Endometrial microvascular endothelial cells (primary cell): ENCODE results near the gene ASTN2. TPM values are rescaled to one million over a fixed set of nuclear protein-coding genes. Genes with fewer than 3 reads are reported as not detected.
"Not testable (repeated sequence)": the region's sequence is repeated elsewhere in the genome, so short reads cannot be mapped to it uniquely, and the experiment has no call there.

Experiments
- in situ Hi-C: cut with HindIII; loops from 2 replicates; pipeline ENCODE4 v1.10.0; 2017; ENCODE audit warnings: low sequenced_read_pairs, low pct_unique_long_range_greater_than_20kb; ENCODE audit errors: inconsistent ontology term
- total RNA-seq: library from RNA; depleted of rRNA; stranded (reverse); fragments of >200 nt; gene quantifications from one replicate; pipeline ENCODE4 v1.2.3, GENCODE V29; 2015; ENCODE audit errors: inconsistent ontology term

The ASTN2 gene
- total RNA-seq, 1 donor from 2014 or later, result 2.1 TPM

- in situ Hi-C loops, result no loop called here
Observed at GRCh38 chr9:116468793-116469527, 945.9 kb downstream of the ASTN2 start.

DNA sequence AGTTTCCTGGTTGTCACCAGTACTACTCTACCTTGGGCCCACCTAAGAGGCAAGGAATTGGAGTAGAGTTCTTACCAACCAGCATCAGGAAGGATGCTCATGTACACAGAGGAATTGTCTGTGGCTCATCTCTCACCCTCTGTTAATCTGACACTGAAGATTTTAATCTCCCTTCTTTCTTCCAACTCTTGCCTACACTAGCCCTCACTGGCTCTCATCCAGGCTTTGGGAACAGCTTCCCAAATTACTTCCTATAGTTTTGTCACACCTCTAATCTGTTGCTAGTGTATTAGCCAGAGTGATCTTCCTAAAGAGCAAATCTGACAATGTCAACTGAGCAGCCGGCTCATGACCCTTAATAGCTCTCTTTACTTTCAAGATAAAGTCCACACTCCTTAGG is 946.5 kb downstream of the ASTN2 start:
- in situ Hi-C loops, result no loop called here

DNA sequence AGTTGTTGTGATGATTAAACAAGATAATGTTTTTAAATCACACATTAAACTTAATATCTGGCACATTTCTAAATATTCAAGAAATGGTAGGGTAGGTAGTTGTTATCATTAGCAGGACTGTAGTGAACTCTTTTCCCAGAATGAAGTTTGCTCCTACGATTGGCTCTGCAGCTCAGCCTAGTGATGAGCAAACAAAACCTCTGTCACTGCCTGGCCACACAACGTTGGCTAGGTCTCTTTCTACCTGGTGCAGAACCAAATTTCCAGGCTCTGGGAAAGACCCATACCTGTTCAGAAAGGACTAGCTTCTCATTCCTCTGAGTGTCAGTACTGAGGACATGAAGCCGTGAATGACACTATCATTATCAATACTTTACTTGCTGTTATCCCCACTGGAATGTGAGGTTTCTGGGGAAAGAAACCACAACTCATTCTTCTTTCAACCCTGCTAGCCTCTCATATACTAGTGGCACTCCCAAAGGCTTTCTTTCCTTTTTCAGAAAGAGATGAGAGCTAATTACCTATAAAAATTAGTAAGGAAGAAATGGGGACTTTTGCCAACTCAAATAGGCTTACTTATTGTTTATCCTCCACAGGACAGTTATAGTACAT is 947.0 kb downstream of the ASTN2 start:
- in situ Hi-C loops, result no loop called here

DNA sequence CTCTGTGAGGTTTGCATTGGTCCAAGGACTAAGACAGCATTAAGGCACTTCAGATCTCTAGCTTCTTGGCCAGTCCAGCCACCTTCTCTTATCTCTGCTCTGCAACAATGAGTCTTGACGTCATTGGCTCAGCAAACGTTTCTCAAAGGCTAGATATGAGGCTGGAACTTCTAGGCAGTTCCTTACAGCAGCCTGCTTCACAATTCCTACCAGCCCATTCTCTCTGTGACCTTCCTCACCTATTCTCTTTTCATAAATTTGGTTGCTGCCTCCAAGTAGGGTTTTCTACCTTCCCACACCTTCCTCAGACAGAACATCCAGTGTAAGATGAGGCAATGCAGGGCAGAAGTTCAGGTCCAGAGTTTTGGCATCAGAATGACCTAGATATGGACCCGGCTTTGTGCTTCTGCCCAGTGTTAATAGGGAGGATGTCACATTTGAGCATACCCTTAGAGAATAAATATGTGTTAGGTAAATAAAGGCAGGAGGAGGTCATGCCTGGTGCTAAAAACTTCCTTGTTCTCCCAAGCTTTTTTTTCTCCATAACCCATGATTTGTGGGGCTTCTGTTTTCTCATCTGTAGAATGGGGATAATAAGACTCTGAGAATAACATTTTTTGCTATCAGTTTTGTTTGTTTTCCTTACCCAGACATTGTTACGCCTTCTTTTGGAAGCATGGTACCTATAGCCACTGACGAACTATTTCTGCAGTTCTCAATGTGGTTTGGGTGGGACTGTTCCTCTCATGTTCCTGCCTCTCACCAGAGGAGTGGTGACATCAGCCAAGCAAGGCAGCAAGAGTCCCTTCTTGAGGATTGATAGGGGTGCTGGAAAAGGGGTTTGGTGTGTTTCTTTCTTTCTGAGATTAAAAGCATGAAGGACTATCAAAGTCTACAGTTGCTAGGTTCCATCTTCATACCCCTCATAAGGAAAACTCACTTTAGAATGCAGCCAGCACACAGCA is 948.3 kb downstream of the ASTN2 start:
- in situ Hi-C loops, result no loop called here

DNA sequence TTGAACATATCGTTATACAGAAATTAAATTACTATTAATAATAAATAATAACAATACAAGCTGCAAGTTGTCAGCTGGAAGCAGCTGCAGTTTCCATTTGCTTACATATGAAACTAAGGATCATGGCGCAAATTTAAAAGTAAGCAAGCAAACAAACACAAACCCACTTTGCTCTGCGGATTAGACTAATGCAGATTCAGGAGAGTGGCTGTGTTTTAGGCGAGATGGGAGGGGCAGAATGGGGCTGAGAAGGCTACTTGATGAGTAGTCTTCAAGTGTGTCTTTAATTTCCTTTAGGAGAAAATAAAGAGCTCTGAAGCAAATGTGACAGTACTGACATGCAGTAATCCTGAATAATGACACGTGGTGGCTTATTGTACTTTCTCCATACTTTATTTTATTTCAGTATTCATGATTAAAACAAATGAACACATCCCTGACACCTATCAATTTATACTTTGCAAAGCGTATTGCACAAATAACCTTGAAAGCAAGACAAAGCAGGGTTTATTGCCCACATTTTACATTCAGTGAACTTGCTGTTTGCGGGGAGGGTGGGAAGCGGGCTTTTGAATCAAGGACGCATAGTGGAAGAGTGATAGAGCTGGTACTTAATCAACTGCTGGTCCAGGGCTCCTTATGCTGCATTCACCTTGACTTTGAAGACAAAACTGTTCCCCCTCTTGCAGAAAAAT is 949.1 kb downstream of the ASTN2 start:
- in situ Hi-C loops, result no loop called here

DNA sequence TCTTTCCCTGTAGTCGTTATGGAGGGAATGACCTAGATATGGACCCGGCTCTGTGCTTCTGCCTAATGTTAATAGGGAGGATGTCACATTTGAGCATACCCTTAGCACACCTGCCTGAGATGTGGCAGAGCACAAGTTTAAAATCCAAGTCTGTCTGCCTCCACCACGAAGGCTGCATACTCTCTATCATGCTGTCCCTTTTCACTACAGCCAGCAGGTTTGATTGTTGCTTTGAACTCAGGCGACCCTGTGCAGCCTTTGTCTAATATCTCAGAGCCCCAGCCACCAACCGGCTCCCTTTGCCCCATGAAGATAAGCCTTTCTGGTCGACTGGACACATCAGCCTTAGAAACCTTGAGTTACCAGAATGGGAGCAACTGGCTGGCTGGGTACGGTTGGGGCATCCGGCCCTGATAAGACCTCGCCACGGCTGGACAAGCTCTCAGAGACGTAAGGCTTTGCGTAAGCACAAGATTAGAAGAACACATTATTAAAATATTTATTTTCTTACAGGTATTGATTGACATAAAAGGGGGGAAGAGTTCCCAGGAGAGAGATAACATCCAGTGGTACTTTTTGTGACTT is 949.8 kb downstream of the ASTN2 start:
- in situ Hi-C loops, result no loop called here

DNA sequence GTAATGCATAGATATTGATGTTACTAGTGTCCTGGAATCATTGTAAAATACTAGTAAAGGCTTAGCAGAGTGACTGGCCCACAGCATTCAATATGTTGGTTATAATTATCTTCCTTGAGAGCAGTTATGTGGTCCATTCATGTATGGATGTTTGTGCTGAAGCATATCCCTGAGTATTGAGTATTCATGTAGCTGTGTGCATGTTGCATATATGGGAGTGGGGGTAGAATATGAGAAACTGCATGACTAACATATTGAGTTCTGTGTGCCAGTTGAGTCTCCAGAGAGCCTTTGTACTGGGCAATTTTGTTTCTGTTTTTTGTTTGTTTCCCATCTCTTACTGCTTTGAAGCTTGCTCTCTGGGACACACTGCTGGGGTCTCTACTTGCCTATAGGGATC is 950.4 kb downstream of the ASTN2 start:
- in situ Hi-C loops, result no loop called here

GRCh38 chr9:116461632-116462031 is 953.2 kb downstream of the ASTN2 start:
- in situ Hi-C loops, result no loop called here

GRCh38 chr9:116460026-116460425 is 954.8 kb downstream of the ASTN2 start:
- in situ Hi-C loops, result no loop called here

DNA sequence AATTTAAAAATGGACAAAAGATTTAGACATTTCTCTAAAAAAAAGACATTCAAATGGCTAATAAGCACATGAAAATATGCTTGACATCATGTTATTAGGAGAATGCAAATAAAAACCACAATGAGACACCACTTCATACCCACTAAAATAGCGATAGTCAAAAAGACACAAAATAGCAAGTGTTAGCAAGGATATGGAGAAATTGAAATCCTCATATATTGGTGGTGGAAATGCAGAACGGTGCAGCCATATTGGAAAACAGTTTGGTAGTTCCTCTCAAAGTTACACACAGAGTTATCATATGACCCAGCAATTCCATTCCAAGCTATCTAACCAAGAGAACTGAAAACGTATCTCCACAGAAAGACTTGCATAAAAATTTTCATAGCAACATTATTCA is 955.3 kb downstream of the ASTN2 start:
- in situ Hi-C loops, result no loop called here

DNA sequence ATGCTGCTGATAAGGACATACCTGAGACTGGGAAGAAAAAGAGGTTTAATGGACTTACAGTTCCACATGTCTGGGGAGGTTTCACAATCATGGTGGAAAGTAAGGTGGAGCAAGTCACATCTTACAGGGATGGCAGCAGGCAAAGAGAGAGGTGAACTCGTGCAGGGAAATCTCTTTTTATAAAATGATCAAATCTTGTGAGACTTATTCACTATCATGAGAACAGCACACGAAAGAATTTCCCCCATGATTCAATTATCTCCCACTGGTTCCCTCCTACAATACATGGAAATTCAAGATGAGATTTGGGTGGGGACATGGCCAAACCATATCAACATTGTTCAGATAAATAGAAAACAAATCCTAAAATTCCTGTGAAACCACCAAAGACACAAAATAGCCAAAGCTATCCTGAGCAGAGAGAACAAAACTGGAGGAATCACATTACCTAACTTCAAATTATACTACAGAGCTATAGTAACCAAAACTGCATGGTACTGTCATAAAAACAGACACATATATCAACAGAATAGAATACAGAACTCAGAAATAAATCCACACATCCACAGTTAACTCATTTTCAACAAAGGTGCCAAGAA is 958.3 kb downstream of the ASTN2 start:
- in situ Hi-C loops, result no loop called here

DNA sequence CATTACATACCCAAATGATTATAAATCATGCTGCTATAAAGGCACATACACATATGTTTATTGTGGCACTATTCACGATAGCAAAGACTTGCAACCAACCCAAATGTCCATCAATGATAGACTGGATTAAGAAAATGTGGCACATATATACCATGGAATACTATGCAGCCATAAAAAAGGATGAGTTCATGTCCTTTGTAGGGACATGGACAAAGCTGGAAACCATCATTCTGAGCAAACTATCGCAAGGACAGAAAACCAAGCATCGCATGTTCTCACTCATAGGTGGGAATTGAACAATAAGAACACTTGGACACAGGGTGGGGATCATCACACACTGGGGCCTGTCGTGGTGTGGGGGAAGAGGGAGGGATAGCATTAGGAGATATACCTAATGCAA is 960.3 kb downstream of the ASTN2 start:
- in situ Hi-C loops, result not testable (repeated sequence)

GRCh38 chr9:116453785-116454184 is 961.1 kb downstream of the ASTN2 start:
- in situ Hi-C loops, result no loop called here

GRCh38 chr9:116452634-116453033 is 962.2 kb downstream of the ASTN2 start:
- in situ Hi-C loops, result no loop called here

DNA sequence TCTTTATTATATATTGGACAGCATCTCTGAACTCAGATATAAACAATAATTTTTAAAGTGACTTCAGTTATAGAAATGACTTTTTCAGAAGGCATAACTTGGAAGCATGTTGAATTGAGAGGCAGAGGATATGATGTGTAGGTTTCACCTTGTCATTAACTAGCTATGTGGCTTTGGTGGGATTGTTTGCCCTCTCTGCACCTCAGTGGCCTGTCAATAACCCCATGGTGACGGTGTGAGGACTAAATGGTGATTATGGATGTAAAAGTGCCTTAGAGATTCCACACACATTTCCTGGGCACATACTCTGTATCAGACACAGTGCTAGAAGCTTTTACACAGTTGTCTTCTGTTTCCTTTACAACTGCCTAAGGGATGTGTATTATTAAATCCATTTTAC is 962.6 kb downstream of the ASTN2 start:
- in situ Hi-C loops, result no loop called here

DNA sequence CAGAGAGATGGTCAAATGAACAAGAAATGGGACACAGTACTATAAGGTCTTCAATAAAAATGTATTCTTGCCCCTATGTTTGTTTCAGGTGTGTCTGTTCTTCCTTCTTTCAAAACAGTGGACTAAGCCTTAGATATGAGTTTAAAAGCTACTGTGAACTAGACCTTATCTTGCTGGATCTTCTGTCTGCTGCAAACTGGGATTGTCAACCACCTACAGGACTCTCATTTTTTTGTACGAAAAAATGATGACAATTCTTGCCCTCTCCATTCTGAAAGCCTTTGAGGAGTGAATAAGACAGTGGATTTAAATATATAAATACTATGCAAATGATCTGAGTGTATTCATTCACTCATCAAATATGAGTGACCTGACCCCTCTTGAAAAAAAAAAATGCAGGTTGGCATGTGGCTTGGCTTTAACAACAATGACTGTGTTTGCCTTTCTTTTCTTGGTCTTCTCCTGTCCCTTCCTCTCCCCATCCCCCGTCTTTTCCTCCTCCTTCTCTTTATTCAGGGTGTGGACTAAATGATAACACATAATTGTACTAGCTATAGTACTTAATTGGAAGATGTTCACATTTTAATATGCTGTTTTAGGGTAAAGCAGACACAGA is 963.2 kb downstream of the ASTN2 start:
- in situ Hi-C loops, result no loop called here

- in situ Hi-C loops, result no loop called here
Observed at GRCh38 chr9:116450378-116451139, 964.3 kb downstream of the ASTN2 start.
